HG02840 (cell line): ENCODE measurements around the gene CASK.
"Not testable (repeated sequence)": the region's sequence is repeated elsewhere in the genome, so short reads cannot be mapped to it uniquely, and the experiment has no call there.

ENCODE experiments used
- ATAC-seq: cut with Tn5 transposase; IDR thresholded peaks from one replicate; pipeline ENCODE4 v1.9.1; 2021; ENCODE audit warnings: mild to moderate bottlenecking, moderate library complexity, moderate number of reproducible peaks; ENCODE audit not compliant: unreplicated experiment, low FRiP score

The CASK gene

DNA sequence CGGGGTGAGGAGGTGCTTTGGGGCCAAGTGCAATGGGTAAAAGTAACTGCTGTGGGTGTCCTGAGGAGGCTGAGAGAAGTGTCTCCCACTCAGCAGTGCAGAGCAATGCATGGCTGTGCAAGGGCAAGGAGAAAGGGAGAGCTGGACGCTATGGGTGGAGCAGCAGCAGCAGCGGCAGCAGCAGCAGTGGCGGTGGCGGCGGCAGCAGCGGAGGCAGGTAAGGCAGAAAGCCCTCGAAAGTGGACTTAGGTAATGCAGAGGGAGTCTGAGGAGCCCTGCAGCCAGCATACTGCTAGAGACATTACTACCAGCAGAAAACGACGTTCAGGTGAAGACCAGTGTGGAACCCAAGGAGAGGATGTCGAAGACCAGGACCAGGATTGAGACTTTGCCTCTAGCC is 394.1 kb downstream of the CASK start:
- ATAC-seq: no peak

DNA sequence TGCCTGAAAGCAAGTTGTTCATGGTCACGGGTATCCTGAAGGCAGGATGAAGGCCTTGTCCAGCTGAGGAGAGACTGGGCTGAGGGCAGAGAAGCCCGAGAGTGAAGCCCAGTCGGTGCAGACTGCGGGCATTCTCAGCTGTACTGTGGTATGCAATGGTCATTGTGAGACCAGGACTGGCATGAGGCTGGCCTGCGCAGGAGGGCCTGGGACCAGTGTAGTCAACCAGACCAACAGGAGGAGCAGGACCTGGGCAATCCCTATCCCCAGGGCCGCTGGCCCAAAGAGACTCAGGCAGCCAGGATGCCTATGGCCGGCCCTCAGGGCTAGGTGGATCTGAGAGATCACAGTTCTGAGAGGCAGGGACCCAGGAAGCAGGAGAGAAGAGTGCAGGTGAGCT is 394.6 kb downstream of the CASK start:
- ATAC-seq: no peak

DNA sequence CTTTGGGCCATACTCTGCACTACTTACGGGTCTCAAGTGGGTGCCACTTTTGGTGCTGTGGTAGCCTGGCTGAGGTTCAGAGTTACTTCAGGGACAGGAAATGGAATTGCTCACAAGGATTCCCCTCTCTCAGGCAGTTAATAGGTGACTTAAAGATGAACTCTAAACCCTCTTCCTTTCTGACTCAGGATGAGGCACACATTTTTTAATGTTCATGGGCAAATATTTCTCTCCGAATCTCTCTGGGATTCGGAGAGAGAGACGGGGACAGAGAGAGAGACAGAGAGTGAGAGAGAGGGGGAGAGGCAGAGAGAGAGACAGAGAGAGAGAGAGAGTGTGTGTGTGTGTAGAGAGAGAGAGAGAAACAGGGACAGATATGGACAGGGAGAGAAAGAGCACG is 396.4 kb downstream of the CASK start:
- ATAC-seq: no peak

DNA sequence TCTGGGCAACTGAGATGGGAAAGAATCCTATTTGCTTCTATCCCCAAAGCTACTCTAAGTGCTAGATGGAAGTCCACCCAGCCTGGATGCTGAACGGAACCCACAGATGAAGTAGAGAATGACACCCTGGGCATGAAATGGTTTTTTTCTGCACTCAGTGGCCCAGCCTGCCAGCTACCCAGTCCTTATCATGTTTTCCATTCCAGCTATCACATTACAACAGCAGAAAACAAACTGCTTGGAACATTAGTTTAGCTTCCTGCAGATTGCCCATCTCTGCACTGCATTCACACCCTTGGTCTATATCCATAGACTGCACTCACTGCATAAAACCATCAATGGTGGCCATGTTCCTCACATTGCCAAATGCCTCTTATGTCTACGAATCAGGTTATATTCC is 397.1 kb downstream of the CASK start:
- no peak for ATAC-seq

DNA sequence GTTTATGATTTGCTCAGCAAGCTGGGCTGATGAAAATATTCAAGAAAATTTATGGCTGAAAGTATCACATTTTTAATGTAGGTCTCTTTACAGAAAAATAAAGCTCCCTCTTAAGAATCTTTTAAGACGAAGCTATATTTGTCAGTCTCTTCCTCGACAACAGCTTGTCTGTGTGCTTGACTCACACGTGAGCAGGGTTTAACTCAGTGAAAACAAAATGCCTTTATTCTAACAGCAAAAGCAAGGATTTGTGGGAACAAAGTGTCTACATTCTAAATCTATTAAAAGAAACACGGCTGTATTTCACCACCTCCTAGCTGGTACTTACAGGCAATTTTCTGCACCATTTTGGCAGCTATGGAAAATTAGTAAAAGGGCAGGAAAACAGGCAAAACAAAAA is 400.7 kb downstream of the CASK start:
- no peak for ATAC-seq

DNA sequence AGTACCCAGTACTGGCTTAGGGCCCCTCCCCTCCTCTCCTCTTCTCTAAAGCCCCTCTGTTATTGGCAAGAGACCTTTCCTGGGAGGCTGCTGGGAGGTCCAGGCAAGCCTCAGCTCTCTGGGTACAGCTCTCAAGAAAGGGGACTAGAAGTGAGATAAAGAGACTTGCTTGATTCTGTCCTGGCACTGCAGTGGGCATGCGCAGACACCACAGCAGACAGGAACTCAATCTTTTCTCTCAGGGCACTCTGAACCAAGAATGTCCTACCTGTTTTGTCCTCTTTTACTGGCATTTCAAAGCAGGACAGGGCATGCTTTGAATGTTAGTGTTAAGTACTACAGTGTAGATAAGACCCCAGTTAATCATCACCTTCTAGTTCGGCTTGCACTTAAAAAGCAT is 401.3 kb downstream of the CASK start:
- ATAC-seq: no peak

DNA sequence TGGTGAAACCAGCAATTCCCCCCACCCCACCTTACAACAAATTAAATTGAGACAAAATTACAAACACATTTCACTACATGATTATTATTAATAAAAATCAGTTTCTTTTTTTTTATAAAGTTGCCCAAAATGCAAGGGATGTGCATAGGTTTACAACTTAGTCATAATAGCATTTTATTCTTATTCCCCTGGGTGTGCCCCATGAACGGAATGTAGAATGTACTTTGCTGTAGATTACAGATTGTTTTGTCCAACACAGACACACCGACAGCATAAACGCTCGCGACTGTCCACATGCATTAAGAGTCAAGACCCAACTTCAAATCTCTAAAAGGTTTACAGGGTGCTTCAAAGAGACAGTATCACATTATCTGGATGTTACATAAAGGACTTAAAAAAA is 403.9 kb downstream of the CASK start:
- no peak for ATAC-seq

DNA sequence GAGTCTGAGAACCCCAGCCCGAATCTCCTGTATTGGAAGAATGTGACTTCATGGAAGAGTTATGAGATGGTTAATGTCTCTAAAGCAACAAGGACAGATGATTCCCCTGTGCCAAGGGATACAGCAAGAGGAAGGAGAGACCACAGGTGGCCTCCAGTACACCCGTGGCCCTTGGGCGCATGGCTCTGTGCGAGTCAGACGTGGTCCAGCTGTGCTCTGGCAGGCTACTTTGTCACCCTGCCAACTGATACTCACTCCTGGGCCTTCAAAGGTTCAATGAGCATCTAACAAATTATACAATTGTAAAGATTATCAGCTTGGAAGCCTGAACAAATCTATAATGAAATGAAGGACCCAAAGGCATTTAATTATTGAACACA is 404.5 kb downstream of the CASK start:
- no peak for ATAC-seq

DNA sequence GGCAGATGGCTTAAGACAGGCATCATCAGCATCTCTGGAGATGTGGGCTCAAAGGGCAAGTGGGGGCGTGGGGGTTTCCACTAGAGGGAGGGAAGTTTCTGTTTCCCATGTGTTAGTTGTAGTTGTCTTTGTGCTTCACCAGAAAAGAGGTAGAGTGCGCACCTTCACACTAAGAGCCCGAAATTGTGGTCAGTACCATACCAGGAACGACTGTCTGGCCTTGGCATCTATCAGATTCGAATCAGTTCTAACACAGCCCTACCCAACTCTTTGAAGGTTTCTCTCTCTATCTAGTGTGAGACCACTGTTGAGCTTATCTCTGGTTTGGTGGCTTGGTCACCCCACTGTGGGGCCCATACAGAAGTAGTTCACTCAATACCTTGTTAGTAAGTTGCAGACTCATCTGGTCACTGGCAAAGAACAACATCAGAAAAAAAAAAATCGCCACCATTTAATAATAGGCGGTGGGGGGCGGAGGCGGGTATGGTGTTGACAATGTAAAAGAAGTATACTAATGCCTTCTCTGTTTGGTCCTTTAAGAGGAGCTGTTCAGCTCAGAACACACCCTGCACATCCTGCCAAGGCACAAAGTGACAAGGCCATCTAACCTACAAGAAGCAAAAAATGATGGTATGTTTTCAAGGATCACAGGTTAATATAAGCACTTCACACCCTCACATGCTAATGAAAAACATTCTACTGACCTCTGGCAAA is 405.1 kb downstream of the CASK start:
- ATAC-seq: no peak

DNA sequence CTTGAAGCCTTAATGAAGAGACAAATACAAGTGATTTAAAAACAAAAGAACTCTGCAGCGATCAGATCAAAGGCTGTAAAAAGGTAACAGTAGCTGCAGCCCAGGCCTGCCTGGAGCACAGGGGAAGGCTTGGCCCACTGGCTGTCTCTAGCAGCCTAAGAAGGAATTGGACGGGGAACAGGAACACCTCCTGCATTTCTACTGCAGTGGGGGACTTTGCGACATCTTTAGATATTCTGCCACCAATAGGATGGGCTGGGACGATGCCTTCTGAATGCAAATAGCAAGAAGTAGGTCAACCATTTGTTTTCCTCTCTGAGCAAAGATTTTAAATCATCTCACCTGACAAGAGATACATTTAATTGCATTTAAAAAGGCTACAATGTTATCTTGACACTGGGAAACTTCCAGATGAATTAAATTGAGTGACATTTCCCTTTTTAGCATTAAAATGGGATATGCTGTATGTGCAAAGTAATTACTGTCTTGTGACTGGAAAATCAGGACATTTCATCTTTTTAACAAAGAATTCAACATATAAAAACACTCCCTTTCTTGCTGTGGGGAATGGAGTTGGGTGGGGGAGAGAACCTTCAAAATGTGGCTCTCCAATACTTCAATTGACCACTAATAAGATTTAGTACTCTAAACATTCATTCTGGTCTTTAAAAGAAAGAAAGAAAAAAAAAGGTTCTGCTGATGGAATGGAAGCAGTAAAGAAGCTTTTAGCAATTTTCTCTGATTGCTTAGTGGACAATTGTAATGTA is 406.2 kb downstream of the CASK start:
- ATAC-seq: no peak

DNA sequence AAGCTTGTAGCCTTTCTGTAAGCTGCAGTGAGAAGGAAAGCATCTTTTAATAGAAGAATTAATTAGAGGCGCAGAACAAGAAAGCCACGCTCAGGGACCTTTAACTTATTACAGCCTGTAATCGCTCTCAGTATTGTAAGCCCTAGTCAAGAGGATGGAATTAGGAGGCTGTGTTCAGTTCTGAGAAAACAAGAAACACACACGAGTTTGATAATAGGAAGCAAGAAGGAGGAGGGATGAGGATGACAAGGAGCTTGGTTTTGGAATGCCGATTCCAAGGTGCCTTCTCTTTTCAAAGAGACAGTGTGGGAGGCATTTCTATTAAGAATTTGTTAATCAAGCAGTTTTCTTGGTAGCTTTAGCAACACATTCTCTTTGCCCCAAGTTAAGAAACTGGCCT is 406.9 kb downstream of the CASK start:
- no peak for ATAC-seq

DNA sequence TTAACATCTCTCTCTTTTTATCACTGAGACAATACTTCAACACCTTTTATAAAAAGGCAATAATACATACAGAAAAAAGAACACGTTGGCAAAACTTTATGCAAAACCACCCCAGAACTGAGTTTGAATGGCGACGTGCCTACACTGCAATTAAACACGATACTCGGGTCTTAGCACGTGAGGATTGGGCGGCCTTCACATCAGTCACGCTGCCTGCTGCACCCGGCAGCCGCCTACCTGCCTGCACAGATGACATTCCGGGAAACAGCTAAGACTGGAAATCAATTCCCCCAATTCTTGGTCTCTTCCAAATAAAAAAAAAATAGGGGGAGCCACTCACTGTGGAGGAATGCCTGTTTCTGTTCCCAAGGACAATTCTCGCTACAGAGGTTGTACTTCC is 408.0 kb downstream of the CASK start:
- no peak for ATAC-seq

DNA sequence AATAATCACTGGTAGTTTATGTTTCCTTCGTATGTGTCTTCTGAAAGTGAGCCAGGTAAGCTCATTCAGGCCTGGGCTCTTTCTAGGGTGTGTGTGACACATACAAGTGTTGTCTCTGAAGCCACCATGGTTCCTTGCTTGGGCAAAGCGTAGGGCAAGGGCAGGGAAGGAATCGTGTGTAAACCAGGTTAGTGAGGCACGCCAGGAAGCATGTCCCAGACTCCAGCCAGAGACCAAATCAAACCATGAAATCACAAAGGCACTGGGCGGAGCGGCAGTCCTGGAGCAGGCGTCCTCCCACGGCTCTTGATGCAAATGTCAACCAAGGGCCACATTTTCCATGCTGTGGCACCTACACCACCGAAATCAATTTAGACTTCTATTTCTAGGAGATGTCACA is 409.2 kb downstream of the CASK start:
- ATAC-seq: no peak

DNA sequence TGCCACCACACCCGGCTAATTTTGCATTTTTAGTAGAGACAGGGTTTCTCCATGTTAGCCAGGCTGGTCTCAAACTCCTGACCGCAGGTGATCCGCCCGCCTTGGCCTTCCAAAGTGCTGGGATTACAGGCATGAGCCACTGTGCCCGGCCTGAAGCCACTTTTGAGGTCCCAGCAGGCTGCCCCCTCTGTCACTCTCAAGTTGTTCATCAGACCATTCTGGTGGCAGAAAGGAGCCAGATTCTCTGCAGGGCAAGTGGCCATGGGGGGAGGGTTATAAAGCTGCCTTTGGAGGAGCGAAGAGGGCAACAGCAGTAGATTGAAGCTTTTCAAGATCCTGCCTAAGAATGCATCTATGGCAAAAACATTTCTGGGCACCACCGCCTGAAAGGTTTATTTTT is 410.5 kb downstream of the CASK start:
- not testable (repeated sequence) for ATAC-seq

DNA sequence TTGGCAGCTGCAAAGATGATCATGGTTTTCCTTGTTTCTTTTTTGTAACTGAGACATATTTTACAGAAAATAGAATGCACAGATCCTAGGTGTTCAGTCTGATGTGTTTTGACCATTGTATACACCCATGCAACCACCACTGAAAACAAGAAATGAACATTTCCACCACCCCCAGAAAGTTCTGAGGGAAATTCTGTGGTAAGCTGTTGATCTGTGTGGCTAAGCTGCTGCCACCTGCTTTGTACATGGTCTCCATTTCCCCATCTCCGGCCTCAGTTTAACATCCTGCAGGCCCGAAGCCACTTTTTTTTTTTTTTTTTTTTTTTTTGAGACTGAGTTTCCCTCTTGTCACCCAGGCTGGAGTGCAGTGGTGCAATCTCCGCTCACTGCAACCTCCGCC is 411.0 kb downstream of the CASK start:
- peak; percentile 90 for ATAC-seq

DNA sequence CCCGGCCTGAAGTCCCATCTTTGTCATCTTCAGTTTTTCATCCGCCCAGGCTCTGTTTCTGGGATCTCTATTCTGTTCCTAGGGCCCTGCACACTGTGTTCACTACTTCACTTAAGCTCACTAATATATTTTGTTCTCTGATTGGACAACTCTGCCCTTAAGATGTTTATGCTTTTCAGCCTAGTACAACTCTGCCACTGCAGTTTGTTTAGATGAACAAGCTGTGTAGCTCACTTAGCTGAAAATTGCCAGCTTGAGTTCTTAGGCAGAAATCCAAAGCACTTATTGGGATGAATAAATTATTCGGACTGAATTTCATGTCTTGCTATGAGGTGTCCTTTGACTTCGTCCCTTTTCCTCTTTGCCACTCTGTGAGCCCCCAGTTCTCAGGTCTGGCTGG is 415.4 kb downstream of the CASK start:
- ATAC-seq: no peak

DNA sequence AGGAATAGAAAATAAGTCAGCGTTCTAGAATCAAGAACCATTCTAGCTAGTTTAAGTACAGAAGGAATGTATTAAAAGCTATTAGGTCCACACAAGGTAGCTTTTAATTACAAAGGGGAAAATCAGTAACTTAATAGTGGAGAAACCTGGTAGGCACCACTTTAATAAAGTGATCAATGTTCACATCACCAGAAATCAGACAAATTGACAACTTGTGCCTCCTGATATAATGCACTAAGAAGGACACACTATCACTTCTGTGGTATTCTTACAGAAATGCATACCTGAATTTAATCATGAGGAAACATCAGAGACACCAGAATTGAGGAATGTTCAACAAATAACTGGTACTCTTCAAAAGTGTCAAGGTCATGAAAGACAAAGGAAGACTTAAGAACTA is 421.4 kb downstream of the CASK start:
- no peak for ATAC-seq

DNA sequence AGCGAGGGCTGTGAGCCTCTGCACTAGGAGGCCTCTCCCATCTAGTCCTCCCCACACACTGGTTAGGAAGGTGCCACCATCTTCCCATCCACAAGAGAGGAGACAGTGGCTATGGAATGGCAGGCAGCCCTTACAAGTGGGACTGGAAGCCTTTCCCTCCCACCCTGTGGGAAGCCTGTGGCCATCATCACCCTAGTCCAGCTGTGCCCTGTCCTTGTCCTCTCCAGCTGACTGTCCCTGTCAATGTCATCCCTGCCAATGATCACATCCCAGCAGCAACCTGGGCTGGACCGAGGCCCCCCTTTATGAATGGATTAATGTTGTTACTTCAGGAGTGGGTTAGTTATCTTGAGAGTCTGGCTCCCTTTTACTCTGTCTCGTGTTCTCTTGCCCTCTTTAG is 423.4 kb downstream of the CASK start:
- ATAC-seq: no peak

DNA sequence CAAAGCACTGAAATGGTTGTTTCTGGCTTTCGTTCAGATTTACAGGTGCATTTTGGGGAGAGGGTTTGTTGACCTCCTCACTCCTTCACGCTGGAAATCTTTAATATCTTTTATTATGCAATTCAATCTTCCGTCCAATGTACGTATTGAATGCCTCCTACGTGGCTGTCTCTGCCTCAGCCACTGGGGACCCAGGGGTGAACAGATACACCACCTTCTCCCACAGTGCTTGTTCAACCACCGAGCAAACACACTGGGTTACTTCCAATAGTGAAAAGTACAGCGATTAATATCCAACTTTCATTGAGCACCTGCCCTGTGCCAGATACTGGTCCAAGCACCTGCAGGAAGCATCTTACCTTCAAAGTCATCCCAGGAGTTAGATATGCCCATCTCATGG is 424.2 kb downstream of the CASK start:
- ATAC-seq: no peak

DNA sequence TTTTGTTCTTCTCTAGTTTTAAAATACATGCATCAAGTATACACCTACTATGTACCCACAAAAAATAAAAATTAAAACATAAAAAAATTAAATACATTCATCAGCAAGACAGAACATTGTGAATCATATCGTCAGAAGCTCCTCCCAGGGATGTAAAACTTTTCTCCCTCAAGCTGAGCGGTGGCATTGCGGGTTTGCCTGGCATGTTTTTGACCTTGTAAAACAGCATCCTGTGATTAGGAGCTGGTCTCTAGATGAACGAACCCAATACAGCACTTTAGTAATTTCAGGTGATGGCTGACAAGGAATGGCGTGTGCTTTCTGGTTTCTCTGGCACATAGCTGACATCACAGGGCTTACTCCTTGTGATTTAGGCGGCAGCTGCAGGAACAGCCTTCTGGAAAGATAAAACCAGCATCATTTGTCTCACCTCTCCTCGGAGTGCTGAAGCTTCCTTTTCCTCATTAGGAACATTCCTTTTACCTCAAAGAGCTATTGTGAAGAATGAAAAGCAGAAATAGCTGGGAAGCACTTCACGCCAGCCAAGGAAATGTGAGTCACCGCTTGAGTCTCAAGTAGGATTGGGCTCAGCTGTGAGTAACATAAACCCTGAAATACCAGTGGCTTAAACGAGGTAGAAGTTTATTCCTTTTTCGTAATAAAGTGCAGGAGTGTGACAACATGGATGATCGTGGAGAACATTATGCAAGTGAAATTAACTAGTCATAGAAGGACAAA is 431.9 kb downstream of the CASK start:
- no peak for ATAC-seq

DNA sequence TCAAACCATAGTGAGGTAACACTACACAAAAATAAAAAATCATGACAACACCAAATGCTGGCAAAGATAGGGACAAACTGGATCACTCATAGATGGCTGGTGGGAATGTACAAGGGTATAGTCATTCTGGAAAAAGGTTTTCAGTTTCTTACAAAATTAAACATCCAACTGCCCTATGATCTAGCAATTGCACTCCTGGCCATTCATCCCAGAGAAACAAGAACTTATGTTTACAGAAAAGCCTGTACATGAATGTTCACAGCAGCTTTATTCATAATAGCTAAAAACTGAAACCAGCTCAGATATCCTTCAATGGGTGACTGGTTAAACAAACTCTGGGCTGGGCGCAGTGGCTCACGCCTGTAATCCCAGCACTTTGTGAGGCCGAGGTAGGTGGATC is 432.9 kb downstream of the CASK start:
- no peak for ATAC-seq
